ENCODE measurements around the gene CUEDC1.

- TF ChIP-seq, protein P1, sequence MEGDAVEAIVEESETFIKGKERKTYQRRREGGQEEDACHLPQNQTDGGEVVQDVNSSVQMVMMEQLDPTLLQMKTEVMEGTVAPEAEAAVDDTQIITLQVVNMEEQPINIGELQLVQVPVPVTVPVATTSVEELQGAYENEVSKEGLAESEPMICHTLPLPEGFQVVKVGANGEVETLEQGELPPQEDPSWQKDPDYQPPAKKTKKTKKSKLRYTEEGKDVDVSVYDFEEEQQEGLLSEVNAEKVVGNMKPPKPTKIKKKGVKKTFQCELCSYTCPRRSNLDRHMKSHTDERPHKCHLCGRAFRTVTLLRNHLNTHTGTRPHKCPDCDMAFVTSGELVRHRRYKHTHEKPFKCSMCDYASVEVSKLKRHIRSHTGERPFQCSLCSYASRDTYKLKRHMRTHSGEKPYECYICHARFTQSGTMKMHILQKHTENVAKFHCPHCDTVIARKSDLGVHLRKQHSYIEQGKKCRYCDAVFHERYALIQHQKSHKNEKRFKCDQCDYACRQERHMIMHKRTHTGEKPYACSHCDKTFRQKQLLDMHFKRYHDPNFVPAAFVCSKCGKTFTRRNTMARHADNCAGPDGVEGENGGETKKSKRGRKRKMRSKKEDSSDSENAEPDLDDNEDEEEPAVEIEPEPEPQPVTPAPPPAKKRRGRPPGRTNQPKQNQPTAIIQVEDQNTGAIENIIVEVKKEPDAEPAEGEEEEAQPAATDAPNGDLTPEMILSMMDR (IDR thresholded peaks at IDR 0.05; ENCODE audit: low read depth, low read length): no peak
- TF ChIP-seq EZH2phosphoT487 (IDR thresholded peaks at IDR 0.05; ENCODE audit: low read depth): no peak
These were observed 43.8 kb upstream of the CUEDC1 start for GRCh38 chr17:57999010-57999495.

Measured in OCI-LY3 (cell line).